GM12878 (cell line): Measurements from ENCODE around the gene BRAF. TPM values are rescaled to one million over a fixed set of nuclear protein-coding genes. Genes with fewer than 3 reads are reported as not detected.

Experiments used
- ATAC-seq: fragments of 200-7000 bp; cut with Tn5 transposase; 3 replicates; pipeline ENCODE4 v1.9.1; 2020; ENCODE audit warnings: mild to moderate bottlenecking, moderate library complexity
- BruUV-seq: library from RNA; stranded (reverse); fragments of 400-500 nt; replicated peaks from 2 replicates; lab custom pipeline; 2021; lab: Mats Ljungman, UMichigan
- CTCF ChIA-PET: fragments of 300-600 bp; sonication (Branson Sonifier 250); formaldehyde crosslinking; extraction: SDS; loops from one replicate; lab custom pipeline; 2021; ENCODE audit warnings: inconsistent platforms; lab: Yijun Ruan, JAX
- POLR2A ChIA-PET: fragments of 350-600 bp; formaldehyde crosslinking; extraction: SDS; loops from one replicate; lab custom pipeline; 2021; ENCODE audit warnings: inconsistent platforms; lab: Charles Lee
- RAD21 ChIA-PET: fragments of 300-600 bp; sonication (Branson Sonifier 250); formaldehyde crosslinking; loops from one replicate; lab custom pipeline; 2023; ENCODE audit warnings: antibody characterized with exemption; ENCODE audit not compliant: unreplicated experiment; lab: Charles Lee
- SMC1A ChIA-PET: fragments of 300-600 bp; sonication (Branson Sonifier 250); formaldehyde crosslinking; loops from one replicate; lab custom pipeline; 2023; ENCODE audit not compliant: unreplicated experiment, uncharacterized antibody; lab: Charles Lee
- DNase-seq: peaks from one replicate; pipeline ENCODE4 v3.0.0-alpha.2; 2011; ENCODE audit warnings: low read depth, low spot score
- FAIRE-seq: peaks from 3 replicates; lab custom pipeline; 2011; peaks lifted over from hg19 to GRCh38; lab: Jason Lieb, UNC
- H2AFZ ChIP-seq: 2 replicates; pipeline ENCODE4 v1.6.0; 2011; ENCODE audit warnings: low read depth, low read length, control low read depth; ENCODE audit not compliant: control insufficient read depth
- H3K27ac ChIP-seq: 2 replicates; pipeline ENCODE4 v1.5.1; 2011; ENCODE audit warnings: control low read depth; ENCODE audit not compliant: control insufficient read depth, insufficient read depth
- H3K27me3 ChIP-seq, 2 experiments: replicated peaks in 1 of 2; 2 replicates each; pipeline versions ENCODE4 v1.6.0 to v1.6.1; 2011; ENCODE audit warnings: low read length in 1 of 2; ENCODE audit not compliant: control insufficient read depth in 2 of 2, insufficient read depth in 2 of 2
- H3K36me3 ChIP-seq, 2 experiments: 2 replicates each; pipeline ENCODE4 v1.5.1; 2011; ENCODE audit warnings: low read length in 1 of 2; ENCODE audit not compliant: control insufficient read depth in 2 of 2, insufficient read depth in 2 of 2
- H3K4me1 ChIP-seq: 2 replicates; pipeline ENCODE4 v1.6.1; 2011; ENCODE audit warnings: mild to moderate bottlenecking, low read length, moderate library complexity, mixed read lengths; ENCODE audit not compliant: control insufficient read depth, insufficient read depth
- H3K4me2 ChIP-seq: 2 replicates; pipeline ENCODE4 v1.6.0; 2011; ENCODE audit warnings: control low read depth; ENCODE audit not compliant: control insufficient read depth, insufficient read depth
- H3K4me3 ChIP-seq: fragments of 200-600 bp; sonication (generic); 2 replicates; pipeline ENCODE4 v1.5.1; 2016
- H3K79me2 ChIP-seq: 2 replicates; pipeline ENCODE4 v1.6.0; 2011; ENCODE audit warnings: low read length; ENCODE audit not compliant: control insufficient read depth, insufficient read depth
- H3K9ac ChIP-seq: 2 replicates; pipeline ENCODE4 v1.8.0; 2011; ENCODE audit warnings: low read length, control low read depth, mixed read lengths; ENCODE audit not compliant: control insufficient read depth, insufficient read depth
- H3K9me3 ChIP-seq: replicated peaks from 3 replicates; pipeline ENCODE4 v1.5.1; 2011; ENCODE audit warnings: mild to moderate bottlenecking, low read length; ENCODE audit not compliant: control insufficient read depth, insufficient read depth
- H4K20me1 ChIP-seq: 2 replicates; pipeline ENCODE4 v1.6.0; 2011; ENCODE audit not compliant: control insufficient read depth, insufficient read depth
- DPF2 ChIP-seq: fragments of 450-650 bp; IDR thresholded peaks from 2 replicates; pipeline ENCODE4 v1.6.1; 2017; ENCODE audit warnings: mild to moderate bottlenecking
- MTA3 ChIP-seq: IDR thresholded peaks from 2 replicates; pipeline ENCODE4 v1.6.1; 2012; ENCODE audit warnings: low read length, inconsistent platforms, borderline replicate concordance
- MYB ChIP-seq: fragments of 150-350 bp; IDR thresholded peaks from 2 replicates; pipeline ENCODE4 v1.6.1; 2014; ENCODE audit warnings: mild to moderate bottlenecking, low read depth, low read length, borderline replicate concordance
- NFYB ChIP-seq: IDR thresholded peaks from 2 replicates; pipeline ENCODE4 v1.6.1; 2011; ENCODE audit warnings: low read depth, mild to moderate bottlenecking, low read length, improper control_type of control experiment, moderate library complexity; ENCODE audit not compliant: insufficient read depth
- PML ChIP-seq: IDR thresholded peaks from 2 replicates; pipeline ENCODE4 v1.6.1; 2012; ENCODE audit warnings: low read length, inconsistent platforms
- POLR2AphosphoS5 ChIP-seq: IDR thresholded peaks from 2 replicates; pipeline ENCODE4 v1.6.1; 2011; ENCODE audit warnings: mild to moderate bottlenecking, low read length, inconsistent platforms
- POU2F2 ChIP-seq: IDR thresholded peaks from 3 replicates; pipeline ENCODE4 v1.6.1; 2011; ENCODE audit warnings: low read depth, mild to moderate bottlenecking, low read length, borderline replicate concordance
- SIX5 ChIP-seq: IDR thresholded peaks from 2 replicates; pipeline ENCODE4 v1.6.1; 2011; ENCODE audit warnings: mild to moderate bottlenecking, low read depth, low read length, moderate library complexity; ENCODE audit not compliant: severe bottlenecking
- SMC3 ChIP-seq: IDR thresholded peaks from 2 replicates; pipeline ENCODE4 v1.6.1; 2011; ENCODE audit warnings: low read length, improper control_type of control experiment, borderline replicate concordance
- SRF ChIP-seq, 2 experiments: IDR thresholded peaks; 2 replicates each; pipeline ENCODE4 v1.6.1; 2011; ENCODE audit warnings: low read depth in 2 of 2, low read length in 2 of 2, mild to moderate bottlenecking in 1 of 2, moderate library complexity in 1 of 2
- in situ Hi-C: fragments of 300-500 bp; cut with MboI; formaldehyde crosslinking; loops from 9 replicates; pipeline ENCODE4 v1.14.3; 2018; ENCODE audit warnings: mixed read lengths
- intact Hi-C: fragments of 100-400 bp; cut with micrococcal nuclease; formaldehyde crosslinking; loops from one replicate; pipeline ENCODE4 v1.14.2; 2022; ENCODE audit not compliant: unreplicated experiment
- polyA plus RNA-seq, 11 experiments: library from polyadenylated mRNA; depleted of rRNA in 4 of 11; unstranded in 6 of 11; stranded (reverse) in 5 of 11; fragments of >200 nt; fragmentation: Nextera tagmentation in 4 of 11; fragmentation: Illumina TruSeq in 1 of 11; extraction: Ambion mirVana in 4 of 11; extraction: Trizol in 1 of 11; gene quantifications; 1 replicate in 1 of 11; 2 replicates in 10 of 11; pipeline versions ENCODE4 v1.2.1 to v1.2.3, GENCODE V29; 2011 to 2016; ENCODE audit warnings: inconsistent platforms in 2 of 11, missing spikeins in 2 of 11, low read depth in 1 of 11
- total RNA-seq, 4 experiments: library from RNA; depleted of rRNA in 3 of 4; stranded (reverse); fragments of >200 nt in 3 of 4; fragmentation: Illumina TruSeq in 1 of 4; extraction: Trizol in 1 of 4; gene quantifications; 2 replicates each; pipeline versions ENCODE4 v1.2.1 to v1.2.3, GENCODE V29; 2013 to 2021
- TF ChIP-seq, protein P1 (sequence below), 3 experiments: IDR thresholded peaks in 2 of 3; conservative IDR thresholded peaks in 1 of 3; 2 replicates each; pipeline ENCODE4 v1.5.1; 2011; ENCODE audit warnings: low read depth in 3 of 3, low read length in 3 of 3, mild to moderate bottlenecking in 3 of 3, control low read depth in 2 of 3, moderate library complexity in 2 of 3, inconsistent platforms in 1 of 3, mixed read lengths in 1 of 3; ENCODE audit not compliant: control insufficient read depth in 2 of 3, insufficient read depth in 1 of 3; ENCODE audit errors: extremely low read depth in 1 of 3

BRAF gene
- total and polyA plus RNA-seq, 10 of the 15 experiments (the other 5 are each of a cell fraction or from before 2014, with no cell fraction given) = 2.6 to 31.0 (median 10.6) TPM

GRCh38 chr7:140866926-140867325 is 57.8 kb downstream of the BRAF start:
- no peak for TF ChIP-seq SRF (IDR thresholded peaks at IDR 0.05; ENCODE audit: low read depth in 2 of 2, low read length in 2 of 2)
- TF ChIP-seq POU2F2 = no peak
- TF ChIP-seq DPF2 = no peak
- no peak for TF ChIP-seq PML
- no peak for TF ChIP-seq SMC3
- TF ChIP-seq, protein P1, sequence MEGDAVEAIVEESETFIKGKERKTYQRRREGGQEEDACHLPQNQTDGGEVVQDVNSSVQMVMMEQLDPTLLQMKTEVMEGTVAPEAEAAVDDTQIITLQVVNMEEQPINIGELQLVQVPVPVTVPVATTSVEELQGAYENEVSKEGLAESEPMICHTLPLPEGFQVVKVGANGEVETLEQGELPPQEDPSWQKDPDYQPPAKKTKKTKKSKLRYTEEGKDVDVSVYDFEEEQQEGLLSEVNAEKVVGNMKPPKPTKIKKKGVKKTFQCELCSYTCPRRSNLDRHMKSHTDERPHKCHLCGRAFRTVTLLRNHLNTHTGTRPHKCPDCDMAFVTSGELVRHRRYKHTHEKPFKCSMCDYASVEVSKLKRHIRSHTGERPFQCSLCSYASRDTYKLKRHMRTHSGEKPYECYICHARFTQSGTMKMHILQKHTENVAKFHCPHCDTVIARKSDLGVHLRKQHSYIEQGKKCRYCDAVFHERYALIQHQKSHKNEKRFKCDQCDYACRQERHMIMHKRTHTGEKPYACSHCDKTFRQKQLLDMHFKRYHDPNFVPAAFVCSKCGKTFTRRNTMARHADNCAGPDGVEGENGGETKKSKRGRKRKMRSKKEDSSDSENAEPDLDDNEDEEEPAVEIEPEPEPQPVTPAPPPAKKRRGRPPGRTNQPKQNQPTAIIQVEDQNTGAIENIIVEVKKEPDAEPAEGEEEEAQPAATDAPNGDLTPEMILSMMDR (IDR thresholded peaks at IDR 0.05 in 2 of 3, conservative IDR thresholded peaks at IDR 0.05 in 1 of 3; ENCODE audit: control insufficient read depth in 2 of 3, extremely low read depth in 1 of 3, insufficient read depth in 1 of 3, low read depth in 3 of 3, low read length in 3 of 3) = no peak
- no peak for TF ChIP-seq SIX5
- TF ChIP-seq NFYB = no peak
- no peak for TF ChIP-seq POLR2AphosphoS5
- no peak for TF ChIP-seq MTA3
- no peak for TF ChIP-seq MYB
- SMC1A ChIA-PET = no interaction called here
- H3K9me3 ChIP-seq = no peaks in the 10 kb centered on the region; the same call in 2 of the 3 replicates
- no peak overlapping the region for H3K4me2 ChIP-seq
- DNase-seq (no peak), ATAC-seq (no peak), FAIRE-seq (no peak)
- no peaks in the 10 kb centered on the region for H4K20me1 ChIP-seq
- POLR2A ChIA-PET = interaction anchor here (0.6 kb wide), 1 partner anchor 14 kb away, joined by 3 read pairs; no protein-coding TSS in a partner anchor
- no peak overlapping the region for H2AFZ ChIP-seq
- RAD21 ChIA-PET = no interaction called here
- in situ Hi-C loops (no loop called here), intact Hi-C loops (no loop called here)
- H3K79me2 ChIP-seq = peaks cover 4% of the 10 kb centered on the region
- CTCF ChIA-PET = no interaction called here
- peaks cover 0 to 1% of the 10 kb centered on the region in 2 experiments; a peak in 2 of 4 replicates for H3K36me3 ChIP-seq
- H3K27me3 ChIP-seq = no peaks in the 10 kb centered on the region
- H3K4me3 ChIP-seq = no peak overlapping the region
- H3K9ac ChIP-seq = no peak overlapping the region
- no peak overlapping the region for H3K27ac ChIP-seq
- no TSS peak for BruUV-seq
- peaks cover 17% of the 10 kb centered on the region for H3K4me1 ChIP-seq
